Gastrocnemius medialis (tissue), 4 donors: Measurements from ENCODE around the gene DNAJC1. TPM values are rescaled to one million over a fixed set of nuclear protein-coding genes. Genes with fewer than 3 reads are reported as not detected.

ENCODE experiments used
- ATAC-seq, 2 donors: fragments of 150-250 bp; one replicate each; pipeline ENCODE4 v1.9.1; 2016
- DNase-seq, 2 donors: peaks; one replicate each; pipeline ENCODE4 v3.0.0-alpha.2; 2019
- H3K27ac ChIP-seq, 4 donors: fragments of 200-600 bp; sonication (generic); 1 replicate in 1 of 4; 2 replicates in 3 of 4; pipeline ENCODE4 v1.5.1; 2016 to 2018; ENCODE audit warnings: mild to moderate bottlenecking in 2 of 4, moderate library complexity in 1 of 4
- H3K27me3 ChIP-seq, 3 donors: fragments of 200-600 bp; sonication (generic) in 2 of 3; 1 replicate in 1 of 3; 2 replicates in 2 of 3; pipeline versions ENCODE4 v1.5.1 to v1.6.0; 2016 to 2019; ENCODE audit warnings: mild to moderate bottlenecking in 1 of 3, moderate library complexity in 1 of 3
- H3K36me3 ChIP-seq, 2 donors: fragments of 200-600 bp; sonication (generic) in 1 of 2; one replicate each; pipeline ENCODE4 v1.5.1; 2017 to 2018
- H3K4me1 ChIP-seq, 2 donors: fragments of 200-600 bp; sonication (generic) in 1 of 2; one replicate each; pipeline ENCODE4 v1.5.1; 2016 to 2017; ENCODE audit warnings: mild to moderate bottlenecking in 2 of 2
- H3K4me3 ChIP-seq, 4 donors: fragments of 200-600 bp; sonication (generic) in 3 of 4; 1 replicate in 1 of 4; 2 replicates in 3 of 4; pipeline ENCODE4 v1.5.1; 2016 to 2019; ENCODE audit warnings: mild to moderate bottlenecking in 2 of 4
- H3K9me3 ChIP-seq, 3 donors: fragments of 200-600 bp; sonication (generic) in 2 of 3; 1 replicate in 1 of 3; 2 replicates in 2 of 3; pipeline ENCODE4 v1.5.1; 2016 to 2019
- CTCF ChIP-seq, 5 experiments: fragments of 450-650 bp in 3 of 5; fragments of 200-600 bp in 2 of 5; sonication (generic) in 2 of 5; IDR thresholded peaks in 4 of 5; conservative IDR thresholded peaks in 1 of 5; 1 replicate in 4 of 5; 2 replicates in 1 of 5; pipeline ENCODE4 v1.5.1; 2016 to 2019; ENCODE audit warnings: antibody characterized with exemption in 5 of 5, mild to moderate bottlenecking in 3 of 5, moderate library complexity in 3 of 5
- POLR2A ChIP-seq, 2 donors: fragments of 450-650 bp; IDR thresholded peaks; one replicate each; pipeline ENCODE4 v1.6.1; 2017; ENCODE audit warnings: antibody characterized with exemption in 2 of 2, mild to moderate bottlenecking in 2 of 2, moderate library complexity in 2 of 2
- in situ Hi-C, 4 donors: fragments of 200-750 bp; cut with MboI; loops; one replicate each; pipeline versions ENCODE4 v1.15.0 to v1.8.0; 2017; ENCODE audit warnings: low sequenced_read_pairs in 4 of 4
- intact Hi-C: fragments of 100-400 bp; cut with DNase I; formaldehyde crosslinking; loops from one replicate; pipeline ENCODE4 v1.15.1; 2023; ENCODE audit warnings: low total_unique reads
- total RNA-seq, 4 donors: library from RNA; depleted of rRNA; stranded (reverse); fragments of >200 nt; gene quantifications; one replicate each; pipeline versions ENCODE4 v1.1.0 to v1.2.3, GENCODE V29; 2016

The DNAJC1 gene
- total RNA-seq, 4 donors from 2014 or later = 24.1 to 56.4 (median 35.7) TPM

- ATAC-seq (no peak), DNase-seq (no peak)
- no peaks in the 10 kb centered on the region for H3K27me3 ChIP-seq
- no peak overlapping the region for H3K4me3 ChIP-seq
- TF ChIP-seq CTCF (IDR thresholded peaks at IDR 0.05 in 4 of 5, conservative IDR thresholded peaks at IDR 0.05 in 1 of 5) (peak in 1 of 5 experiments; percentile 4), POLR2A (IDR thresholded peaks at IDR 0.05) (no peak)
- H3K4me1 ChIP-seq = peaks cover 0 to 3% of the 10 kb centered on the region in 2 donors
- H3K36me3 ChIP-seq = no peaks in the 10 kb centered on the region
- intact Hi-C loops (loop anchor here (2.0 kb wide), 1 partner anchor 457 kb away; no protein-coding TSS in a partner anchor), in situ Hi-C loops (no loop called here)
- H3K9me3 ChIP-seq = no peaks in the 10 kb centered on the region
- H3K27ac ChIP-seq = no peak overlapping the region
Measured at GRCh38 chr10:21953585-21954057, 49.9 kb downstream of the DNAJC1 start.

- H3K27ac ChIP-seq = no peak overlapping the region
- TF ChIP-seq CTCF (IDR thresholded peaks at IDR 0.05 in 4 of 5, conservative IDR thresholded peaks at IDR 0.05 in 1 of 5) (no peak), POLR2A (IDR thresholded peaks at IDR 0.05) (no peak)
- ATAC-seq = no peak
- DNase-seq = no peak
- no peaks in the 10 kb centered on the region for H3K9me3 ChIP-seq
- no peaks in the 10 kb centered on the region for H3K27me3 ChIP-seq
- no peak overlapping the region for H3K4me3 ChIP-seq
- intact Hi-C loops = no loop called here
- H3K4me1 ChIP-seq = peaks cover 0 to 3% of the 10 kb centered on the region in 2 donors
- H3K36me3 ChIP-seq = no peaks in the 10 kb centered on the region
- in situ Hi-C loops = no loop called here
Measured at GRCh38 chr10:21950566-21950965, 53.0 kb downstream of the DNAJC1 start.

- H3K27me3 ChIP-seq = no peaks in the 10 kb centered on the region
- TF ChIP-seq POLR2A (IDR thresholded peaks at IDR 0.05) (no peak), CTCF (IDR thresholded peaks at IDR 0.05 in 4 of 5, conservative IDR thresholded peaks at IDR 0.05 in 1 of 5) (no peak)
- peaks cover 0 to 22% of the 10 kb centered on the region in 2 donors for H3K4me1 ChIP-seq
- H3K4me3 ChIP-seq = no peak overlapping the region
- intact Hi-C loops = no loop called here
- in situ Hi-C loops = loop anchor here in 3 of 4 donors (25.0 kb wide), 1 partner anchor 460 kb away; no protein-coding TSS in a partner anchor
- DNase-seq (no peak), ATAC-seq (no peak)
- no peaks in the 10 kb centered on the region for H3K36me3 ChIP-seq
- H3K27ac ChIP-seq = no peak overlapping the region
- H3K9me3 ChIP-seq = no peaks in the 10 kb centered on the region
Measured at GRCh38 chr10:21946946-21947345, 56.6 kb downstream of the DNAJC1 start.

- in situ Hi-C loops = loop anchor here in 3 of 4 donors (25.0 kb wide), 1 partner anchor 458 kb away; no protein-coding TSS in a partner anchor
Measured at GRCh38 chr10:21944727-21945386, 58.7 kb downstream of the DNAJC1 start.

GRCh38 chr10:21943633-21944265 is 59.8 kb downstream of the DNAJC1 start:
- Histone ChIP-seq H3K36me3 (no peaks in the 10 kb centered on the region), H3K9me3 (no peaks in the 10 kb centered on the region), H3K27me3 (no peaks in the 10 kb centered on the region), H3K4me1 (peaks cover 0 to 22% of the 10 kb centered on the region in 2 donors), H3K27ac (no peak overlapping the region), H3K4me3 (no peak overlapping the region)
- intact Hi-C loops = no loop called here
- DNase-seq (no peak), ATAC-seq (no peak)
- TF ChIP-seq CTCF (IDR thresholded peaks at IDR 0.05 in 4 of 5, conservative IDR thresholded peaks at IDR 0.05 in 1 of 5) = no peak
- no peak for TF ChIP-seq POLR2A (IDR thresholded peaks at IDR 0.05)
- in situ Hi-C loops = loop anchor here in 3 of 4 donors (25.0 kb wide), 1 partner anchor 456 kb away; no protein-coding TSS in a partner anchor

More at GRCh38 chr10:21944727-21945386, 58.7 kb downstream of the DNAJC1 start:
- Histone ChIP-seq H3K4me3 (no peak overlapping the region), H3K4me1 (peaks cover 0 to 22% of the 10 kb centered on the region in 2 donors), H3K27ac (no peak overlapping the region), H3K27me3 (no peaks in the 10 kb centered on the region), H3K36me3 (no peaks in the 10 kb centered on the region), H3K9me3 (no peaks in the 10 kb centered on the region)
- no peak for DNase-seq
- no peak for TF ChIP-seq POLR2A (IDR thresholded peaks at IDR 0.05)
- no peak for ATAC-seq
- intact Hi-C loops = no loop called here
